Amygdala (tissue), 56 donors: ENCODE measurements around the gene AXIN2.
A peak's percentile ranks its signal among the peaks of the same experiment; 100 is the strongest.
"Not testable (repeated sequence)": the region's sequence is repeated elsewhere in the genome, so short reads cannot be mapped to it uniquely, and the experiment has no call there.

ENCODE experiments used
- DNase-seq, 56 donors: peaks; one replicate each; lab custom pipeline; 2025; lab: John Stamatoyannopoulos, UW

The AXIN2 gene

GRCh38 chr17:65523853-65524664, 37.4 kb downstream of the AXIN2 start:
- DNase-seq: no peak

DNA sequence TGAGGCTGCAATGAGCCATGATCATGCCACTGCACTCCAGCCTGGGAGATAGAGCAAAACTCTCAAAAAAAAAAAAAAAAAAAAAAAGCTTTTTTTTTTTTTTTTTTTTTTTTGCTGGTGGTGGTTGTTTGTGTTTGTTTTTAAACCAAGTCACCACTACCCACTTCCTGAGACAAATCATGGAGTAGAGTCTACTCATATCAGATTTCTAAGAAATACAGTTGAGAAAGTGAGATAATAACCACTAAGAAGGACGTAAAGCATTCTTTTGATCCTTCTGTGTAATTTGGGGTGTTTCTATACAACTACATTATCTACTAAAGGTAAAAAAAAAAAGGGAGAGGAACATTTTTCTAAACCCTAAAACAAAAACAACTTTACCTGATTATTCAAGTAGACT, 38.0 kb downstream of the AXIN2 start:
- DNase-seq: no peak

DNA sequence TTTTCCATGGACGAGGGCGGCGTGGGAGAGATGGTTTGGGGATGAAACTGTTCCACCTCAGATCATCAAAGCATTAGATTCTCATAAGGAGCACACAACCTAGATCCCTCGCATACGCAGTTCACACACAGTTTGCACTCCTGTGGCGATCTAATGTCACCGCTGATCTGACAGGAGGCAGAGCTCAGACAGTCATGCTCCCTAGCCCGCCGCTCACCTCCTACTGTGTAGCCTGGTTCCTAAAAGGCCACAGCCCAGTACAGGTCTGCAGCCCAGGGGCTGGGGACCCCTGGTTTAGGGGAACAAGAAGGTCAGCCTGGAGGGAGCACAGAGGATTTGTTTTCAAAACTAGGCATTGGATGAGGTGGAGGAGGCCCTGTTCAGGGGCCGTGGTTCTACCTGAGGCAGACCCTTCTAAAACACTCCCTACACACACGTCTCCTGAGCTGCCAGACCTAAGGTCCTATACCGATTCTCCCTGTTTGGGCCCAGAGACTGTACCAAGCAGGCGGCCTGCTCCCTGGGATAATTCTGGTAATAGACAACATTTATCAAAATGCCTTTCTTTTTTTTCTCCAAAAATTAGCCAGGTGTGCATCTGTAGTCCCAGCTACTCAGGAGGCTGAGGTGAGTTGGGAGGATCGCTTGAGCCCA, 38.6 kb downstream of the AXIN2 start:
- DNase-seq: no peak

- no peak for DNase-seq
Measured at GRCh38 chr17:65519462-65519861, 42.0 kb downstream of the AXIN2 start.

DNA sequence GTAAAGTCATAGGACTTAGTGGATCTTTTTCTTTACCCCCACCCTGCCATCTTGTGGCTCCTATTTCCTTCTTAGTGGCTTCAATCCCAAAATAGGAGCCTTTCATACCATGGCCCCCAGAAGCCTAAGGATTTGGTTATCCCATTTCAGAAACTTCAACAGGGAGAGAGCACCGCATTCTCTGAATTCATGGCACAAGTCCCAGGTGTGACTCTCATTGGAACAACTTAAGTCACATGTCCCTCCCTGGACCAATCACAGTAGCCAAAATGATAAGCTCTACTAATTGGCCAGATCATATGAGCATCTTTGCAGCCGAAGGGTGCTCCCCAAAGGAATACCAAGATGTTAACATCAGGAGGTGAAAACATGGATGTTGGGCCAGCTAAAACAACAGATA, 43.2 kb downstream of the AXIN2 start:
- DNase-seq: no peak

DNA sequence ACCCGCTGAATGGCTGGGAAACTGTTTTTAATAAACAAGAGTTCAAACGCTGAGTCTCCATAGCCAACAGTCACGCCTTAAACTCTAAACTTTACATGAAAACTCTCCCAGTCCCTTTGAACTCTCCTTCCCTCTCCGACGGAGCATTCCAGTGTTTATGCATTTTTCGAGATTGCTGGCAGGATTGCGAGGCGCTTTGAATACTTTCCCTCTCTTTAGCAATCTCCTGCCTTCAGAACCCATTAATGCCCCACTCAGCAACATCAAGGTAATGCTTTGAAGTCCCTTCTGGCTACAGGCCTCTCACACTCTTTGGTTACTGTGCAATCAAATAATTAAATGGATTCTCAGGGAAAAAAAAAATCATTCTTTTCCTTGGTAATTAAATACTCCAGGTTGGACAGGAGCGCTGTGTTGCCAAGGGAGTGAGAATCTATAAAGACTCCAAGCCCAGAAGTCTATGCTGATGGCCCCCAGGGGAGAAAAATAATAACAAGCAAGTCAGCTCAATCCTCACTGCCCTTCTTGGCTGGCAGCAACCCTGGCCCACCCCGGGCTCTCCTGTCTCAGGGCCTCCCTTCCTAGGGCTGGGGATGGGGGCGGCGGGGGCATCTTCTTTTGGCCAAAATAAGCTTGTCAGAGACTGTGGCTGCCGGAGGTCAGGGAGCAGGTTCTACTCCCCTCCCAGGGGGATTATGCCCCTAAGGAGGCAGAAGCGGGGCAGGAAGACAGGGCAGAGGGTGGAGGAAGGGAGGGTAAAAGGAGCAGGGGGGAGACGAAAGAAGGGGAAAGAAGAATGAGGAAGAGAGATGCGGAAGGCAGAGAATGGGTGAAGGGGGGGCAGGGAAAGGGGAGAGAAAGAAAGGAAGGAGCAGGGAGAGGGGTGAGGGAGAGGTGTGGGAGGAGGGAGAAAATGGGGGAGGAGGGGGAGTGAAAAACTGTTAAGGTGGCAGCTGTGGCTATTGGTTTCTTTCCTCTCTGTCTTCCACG, 45.2 kb downstream of the AXIN2 start:
- no peak for DNase-seq

DNA sequence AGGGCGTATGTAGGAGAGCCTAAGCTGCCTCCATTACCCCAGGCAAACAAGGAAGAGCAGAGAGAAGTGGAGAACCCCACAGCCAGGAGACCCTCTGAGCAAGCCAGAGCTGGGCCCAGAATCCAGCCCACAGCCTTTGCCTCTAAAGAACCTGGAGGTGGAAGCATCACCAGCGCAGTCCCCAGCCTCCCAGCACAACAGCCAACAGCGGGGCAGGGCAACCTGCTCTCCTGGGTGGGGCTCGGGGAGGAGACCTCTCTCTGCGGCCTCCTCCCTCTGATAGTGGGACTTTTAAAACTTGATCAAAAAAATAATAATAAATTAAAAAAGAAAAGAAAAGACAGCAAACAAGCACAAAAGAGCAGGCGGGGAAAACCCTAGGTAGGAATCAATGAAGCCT, 45.9 kb downstream of the AXIN2 start:
- DNase-seq: no peak

- peak in 6 of 56 donors; percentile 13 to 36 (median 18) for DNase-seq
Measured at GRCh38 chr17:65514541-65514940, 46.9 kb downstream of the AXIN2 start.

DNA sequence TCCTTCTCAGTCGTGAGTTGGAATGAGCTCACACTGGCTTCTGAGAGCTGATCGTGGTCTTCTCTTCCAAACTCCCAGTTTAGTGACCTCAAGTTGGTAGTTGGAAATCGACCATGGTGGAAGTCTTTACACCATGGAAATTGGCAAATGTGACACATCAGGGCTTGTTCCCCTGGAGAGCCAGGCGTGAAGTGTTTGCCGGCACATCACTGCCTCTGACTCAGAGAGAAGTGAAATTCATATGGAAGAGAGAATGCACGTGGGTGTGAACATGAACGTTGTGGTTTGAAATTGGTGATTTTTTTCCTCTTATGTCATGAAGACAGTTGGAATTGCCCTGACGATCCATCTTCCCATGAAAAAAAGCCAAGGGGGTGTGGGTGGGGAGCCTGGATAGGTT, 47.4 kb downstream of the AXIN2 start:
- no peak for DNase-seq

GRCh38 chr17:65511316-65511715, 50.1 kb downstream of the AXIN2 start:
- no peak for DNase-seq

DNA sequence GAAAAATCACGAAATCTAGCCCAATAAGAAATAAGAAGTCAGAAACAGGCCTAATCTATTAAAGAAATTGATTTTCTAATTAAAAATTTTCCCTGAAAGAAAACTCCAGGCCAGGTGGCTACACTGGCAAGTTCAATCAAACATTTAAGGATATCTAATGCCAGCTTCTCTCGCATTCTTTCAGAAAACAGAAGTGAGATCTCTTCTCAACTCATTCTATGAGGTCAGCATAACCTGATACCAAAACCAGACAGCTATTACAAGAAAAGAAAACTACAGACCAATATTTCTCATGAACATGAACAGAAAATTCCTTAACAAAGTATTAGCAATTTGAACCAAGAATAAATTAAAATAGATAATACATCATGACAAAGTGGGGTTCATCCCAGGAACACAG, 52.4 kb downstream of the AXIN2 start:
- no peak for DNase-seq

DNA sequence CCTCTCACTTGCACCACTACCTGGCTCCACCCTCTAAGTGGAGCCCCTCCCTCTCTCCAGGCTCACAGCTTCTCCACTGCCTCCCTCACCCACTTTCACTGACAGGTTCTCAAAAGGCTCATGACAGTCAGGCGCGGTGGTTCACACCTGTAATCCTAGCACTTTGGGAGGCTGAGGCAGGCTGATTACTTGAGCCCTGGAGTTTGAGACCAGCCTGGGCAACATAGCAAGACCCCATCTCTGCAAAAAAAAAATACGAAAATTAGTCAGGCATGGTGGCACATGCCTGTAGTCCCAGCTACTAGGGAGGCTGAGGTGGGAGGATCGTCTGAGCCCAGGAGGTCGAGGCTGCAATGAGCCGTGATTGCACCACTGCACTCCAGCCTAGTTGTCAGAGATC, 56.8 kb downstream of the AXIN2 start:
- not testable (repeated sequence) for DNase-seq

- no peak for DNase-seq
Measured at GRCh38 chr17:65504141-65504540, 57.3 kb downstream of the AXIN2 start.

DNA sequence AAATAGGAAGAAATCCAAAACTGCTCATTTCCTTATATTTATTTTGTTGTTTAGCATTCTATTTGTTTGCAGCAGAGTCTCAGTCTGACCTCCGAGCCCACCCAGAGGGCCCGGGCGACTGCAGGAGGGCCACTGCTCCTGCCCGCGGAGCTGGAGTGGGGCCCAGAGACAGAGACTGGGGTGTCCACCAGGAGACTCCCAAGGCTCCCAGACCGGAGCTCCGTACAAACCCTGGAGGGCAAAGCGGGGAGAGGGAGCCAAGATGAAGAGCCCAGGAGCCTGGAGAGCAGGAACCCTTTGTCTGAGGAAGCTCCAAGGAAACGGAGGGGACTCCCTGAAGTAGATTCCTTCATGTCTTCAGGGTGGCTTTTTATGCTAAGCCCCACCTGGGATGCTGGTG, 57.9 kb downstream of the AXIN2 start:
- no peak for DNase-seq

- DNase-seq: peak in 14 of 56 donors; percentile 3 to 41 (median 24)
Measured at GRCh38 chr17:65498816-65499215, 62.6 kb downstream of the AXIN2 start.

DNA sequence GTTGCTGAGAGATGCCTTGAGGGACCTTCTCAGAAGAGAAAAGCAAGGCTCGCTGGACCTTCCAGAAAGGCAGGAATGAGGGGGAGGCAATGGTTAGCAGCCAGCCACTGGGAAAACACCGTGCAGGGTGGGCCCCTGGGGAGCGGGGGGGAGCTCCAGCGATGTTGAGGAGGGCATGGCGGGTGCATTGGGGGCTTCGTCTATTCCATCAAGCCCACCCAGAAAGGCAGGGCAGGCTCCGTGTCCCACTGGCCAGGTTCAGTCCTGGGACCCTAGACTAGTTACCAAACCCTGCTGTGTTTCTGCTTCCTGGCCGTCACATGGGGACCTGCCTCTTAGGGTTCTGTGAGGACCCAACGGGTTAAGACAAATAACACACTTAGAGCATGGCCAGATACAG, 64.6 kb downstream of the AXIN2 start:
- no peak for DNase-seq

DNA sequence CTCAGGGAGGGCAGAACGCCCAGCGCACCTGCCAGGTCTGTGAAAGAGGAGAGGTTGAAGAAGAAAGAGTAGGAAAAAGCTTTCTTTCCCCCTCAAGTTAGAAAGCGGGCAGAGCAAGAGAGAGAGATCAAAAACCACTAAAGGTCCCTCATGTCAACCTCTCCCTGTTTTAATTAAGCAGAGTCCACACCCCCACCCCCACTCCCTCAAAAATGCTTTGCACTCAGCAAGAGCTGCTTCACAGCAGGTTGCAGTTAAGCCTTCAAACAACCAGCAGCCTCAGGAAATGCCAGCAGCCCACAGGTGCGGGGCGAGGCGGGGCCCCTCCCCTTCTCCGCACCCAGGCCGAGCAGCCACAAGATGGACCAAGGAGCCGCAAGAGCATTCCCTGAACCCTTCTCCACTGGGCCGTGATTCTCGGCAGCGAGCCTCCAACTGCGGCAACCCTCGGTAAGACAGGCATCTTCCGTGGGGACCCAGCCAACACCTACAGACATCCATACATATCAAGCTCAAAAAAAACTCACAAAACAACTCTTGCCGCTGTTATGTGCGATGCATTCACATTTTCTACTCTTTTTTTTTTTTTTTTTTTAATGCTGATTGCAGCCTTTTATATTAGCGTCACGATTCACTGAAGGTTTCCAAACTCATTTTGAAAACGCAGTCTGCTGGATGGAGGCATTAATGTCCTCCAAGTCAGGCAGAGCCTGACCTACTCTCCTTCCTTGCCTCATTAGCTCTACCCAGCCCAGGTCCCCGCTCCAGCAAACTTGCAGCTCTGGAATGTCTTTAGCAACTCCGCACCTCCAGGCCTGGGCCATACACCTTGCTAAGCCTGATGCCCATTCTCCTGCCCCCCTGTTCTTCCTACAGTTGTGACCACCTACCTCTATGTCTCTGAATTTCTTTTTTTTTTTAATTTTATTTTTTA, 66.1 kb downstream of the AXIN2 start:
- no peak for DNase-seq

DNA sequence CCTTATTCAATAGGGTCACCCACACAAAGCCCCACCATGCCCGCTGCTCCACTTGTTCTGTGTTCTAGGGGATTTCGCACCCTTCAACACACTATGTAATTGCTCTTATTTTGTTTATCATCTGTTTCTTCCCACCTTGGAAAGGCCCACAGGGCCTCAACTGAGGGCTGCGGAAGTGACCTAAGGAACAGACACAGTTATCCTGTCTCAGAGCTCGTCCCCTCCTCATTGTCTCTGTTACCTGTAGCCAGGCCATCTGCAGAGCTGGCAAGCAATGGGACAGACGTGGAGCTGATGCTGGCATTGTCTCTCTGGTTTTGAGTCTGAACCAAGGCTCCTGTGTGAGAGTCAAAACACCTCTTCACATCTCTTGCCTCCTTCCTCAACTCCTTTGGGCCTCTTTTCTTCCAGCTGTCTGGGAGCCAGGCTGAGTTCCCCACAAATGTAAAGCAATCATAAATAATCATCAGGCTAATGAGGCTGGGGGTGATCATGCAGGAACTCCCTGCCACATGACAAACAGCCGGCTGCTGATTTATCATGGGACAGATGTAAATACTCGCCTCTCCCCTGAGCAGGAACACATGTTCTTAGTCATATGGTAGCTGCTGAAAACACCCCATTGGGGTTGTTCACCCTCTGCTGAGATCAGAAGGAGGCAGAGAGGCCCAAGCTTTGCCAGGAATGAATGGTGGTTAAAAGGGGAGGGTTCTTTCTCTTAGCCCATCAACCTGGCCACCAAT, 71.9 kb downstream of the AXIN2 start:
- DNase-seq: no peak

DNA sequence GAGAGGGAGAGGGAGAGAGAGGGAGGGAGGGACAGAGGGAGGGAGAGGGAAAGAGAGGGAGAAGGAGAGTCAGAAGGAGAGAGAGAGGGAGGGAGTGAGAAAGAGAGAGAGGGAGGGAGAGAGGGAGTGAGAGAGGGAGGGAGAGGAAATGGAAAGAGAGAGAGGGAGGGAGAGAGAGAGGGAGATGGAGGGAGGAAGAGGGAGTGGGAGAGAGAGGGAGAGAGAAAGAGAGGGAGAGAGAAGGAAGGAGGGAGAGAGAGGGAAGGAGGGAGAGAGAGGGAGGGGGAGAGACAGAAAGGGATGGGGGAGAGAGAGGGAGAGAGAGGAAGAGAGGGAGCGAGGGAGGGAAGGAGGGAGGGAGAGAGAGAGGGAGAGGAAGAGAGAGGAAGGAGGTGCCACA, 72.8 kb downstream of the AXIN2 start:
- no peak for DNase-seq
